Effector CD8-positive, alpha-beta T cell (primary cell): ENCODE data around the gene TAF4B.
"Not testable (repeated sequence)": the region's sequence is repeated elsewhere in the genome, so short reads cannot be mapped to it uniquely, and the experiment has no call there.

Source experiments
- DNase-seq: peaks from one replicate; lab custom pipeline; 2025; lab: John Stamatoyannopoulos, UW
- total RNA-seq, 4 experiments: gene quantifications; one replicate each; lab custom pipeline; 2026; lab: John Stamatoyannopoulos, UW

TAF4B gene
- total RNA-seq: 23.4 to 65.3 (median 35.3) reads per million in 4 experiments

GRCh38 chr18:26226229-26227050 lies at the start of gene TAF4B:
Gene TAF4B, plus strand, starts transcription at chr18:26226445. Its CDS starts 489 bp downstream, at chr18:26226934.
- peak; percentile 93 for DNase-seq

GRCh38 chr18:26181343-26181826 lies 44.9 kb upstream of the TAF4B start:
- no peak for DNase-seq

- no peak for DNase-seq
These were observed 42.7 kb upstream of the TAF4B start for GRCh38 chr18:26183395-26184112.

GRCh38 chr18:26185267-26185666 lies 41.0 kb upstream of the TAF4B start:
- no peak for DNase-seq

- DNase-seq: no peak
These were observed 35.7 kb upstream of the TAF4B start for GRCh38 chr18:26190506-26190905.

GRCh38 chr18:26192233-26192632 lies 34.0 kb upstream of the TAF4B start:
- DNase-seq: no peak

GRCh38 chr18:26196605-26197004 lies 29.6 kb upstream of the TAF4B start:
- no peak for DNase-seq

GRCh38 chr18:26202001-26202400 lies 24.2 kb upstream of the TAF4B start:
- not testable (repeated sequence) for DNase-seq

- DNase-seq: no peak
These were observed 20.9 kb upstream of the TAF4B start for GRCh38 chr18:26205318-26205717.

- DNase-seq: no peak
These were observed 19.8 kb upstream of the TAF4B start for GRCh38 chr18:26206488-26206887.

GRCh38 chr18:26207937-26208336 lies 18.3 kb upstream of the TAF4B start:
- DNase-seq: no peak

- no peak for DNase-seq
These were observed 17.3 kb upstream of the TAF4B start for GRCh38 chr18:26208977-26209376.

- DNase-seq: no peak
These were observed 16.1 kb upstream of the TAF4B start for GRCh38 chr18:26210147-26210546.

GRCh38 chr18:26215247-26215970 lies 10.8 kb upstream of the TAF4B start:
- DNase-seq: peak; percentile 18

GRCh38 chr18:26225022-26225693 lies 1.1 kb upstream of the TAF4B start:
- DNase-seq: no peak

GRCh38 chr18:26225915-26226228 lies 373 bp upstream of the TAF4B start:
- no peak for DNase-seq

- DNase-seq: no peak
These were observed 916 bp downstream of the TAF4B start for GRCh38 chr18:26227051-26227670.

GRCh38 chr18:26228562-26229260 lies 2.5 kb downstream of the TAF4B start:
- no peak for DNase-seq

- no peak for DNase-seq
These were observed 4.3 kb downstream of the TAF4B start for GRCh38 chr18:26230497-26230896.

GRCh38 chr18:26233208-26233607 lies 7.0 kb downstream of the TAF4B start:
- no peak for DNase-seq

GRCh38 chr18:26237363-26237762 lies 11.1 kb downstream of the TAF4B start:
- not testable (repeated sequence) for DNase-seq
